ENCODE data around the gene CMIP. TPM values are rescaled to one million over a fixed set of nuclear protein-coding genes. Genes with fewer than 3 reads are reported as not detected.

CMIP gene
- total RNA-seq, 1 experiment from 2014 or later, result 48.2 TPM

- no peaks in the 10 kb centered on the region for H3K27me3 Mint-ChIP-seq (ENCODE audit: low read depth)
- Histone ChIP-seq H3K23me2 (ENCODE audit: insufficient read length, low read depth, low read length, poor library complexity, severe bottlenecking) (no peaks in the 10 kb centered on the region), H2BK20ac (ENCODE audit: low read depth, low read length, poor library complexity, severe bottlenecking) (no peak overlapping the region), H3K79me2 (ENCODE audit: insufficient read depth, low read length) (peaks cover 4% of the 10 kb centered on the region; the same call in 1 of the 2 replicates), H3K4me2 (ENCODE audit: insufficient read depth, insufficient read length, low read length) (no peak overlapping the region), H3K56ac (ENCODE audit: insufficient read length, low read depth, low read length) (no peak overlapping the region), H3K14ac (ENCODE audit: insufficient read depth, low read length) (no peak overlapping the region; the same call in 1 of the 2 replicates), H3K27me3 (ENCODE audit: insufficient read depth, low read length) (no peaks in the 10 kb centered on the region), H3K4me1 (ENCODE audit: insufficient read depth, low read length) (no peaks in the 10 kb centered on the region), H3K27ac (ENCODE audit: insufficient read length, low read depth, low read length) (no peak overlapping the region), H4K91ac (ENCODE audit: insufficient read length, low read depth, low read length) (no peak overlapping the region), H4K20me1 (ENCODE audit: control insufficient read depth, insufficient read depth, insufficient read length) (peaks cover 2% of the 10 kb centered on the region), H2AK5ac (ENCODE audit: insufficient read length, low read length) (no peak overlapping the region), H4K5ac (ENCODE audit: insufficient read length, low read depth, low read length) (no peak overlapping the region), H2BK5ac (ENCODE audit: insufficient read length, low read length) (no peak overlapping the region), H2AFZ (ENCODE audit: low read length) (no peak overlapping the region), H3K4ac (ENCODE audit: low read depth, low read length) (no peak overlapping the region), H2BK120ac (ENCODE audit: low read depth, low read length, poor library complexity, severe bottlenecking) (no peak overlapping the region), H3K9ac (ENCODE audit: extremely low read depth, insufficient read length, low read length) (no peak overlapping the region), H3T11ph (ENCODE audit: low read length) (no peak overlapping the region), H2BK12ac (ENCODE audit: insufficient read length, low read depth, low read length) (no peak overlapping the region), H3K9me3 (ENCODE audit: control insufficient read depth, low read depth, low read length) (no peaks in the 10 kb centered on the region), H3K18ac (ENCODE audit: insufficient read length, low read depth, low read length) (no peak overlapping the region), H4K8ac (replicated peaks; ENCODE audit: insufficient read length, low read depth, low read length) (no peak overlapping the region), H3K23ac (ENCODE audit: insufficient read length, low read depth, low read length) (no peak overlapping the region), H3K79me1 (ENCODE audit: insufficient read depth, low read depth, low read length, poor library complexity, severe bottlenecking) (peaks cover 3% of the 10 kb centered on the region), H2BK15ac (ENCODE audit: low read depth, low read length) (no peak overlapping the region)
- DNase-seq, result no peak
- H3K36me3 Mint-ChIP-seq (ENCODE audit: insufficient read depth in 1 of 3, low read depth in 3 of 3), result no peaks in the 10 kb centered on the region
- H3K27ac Mint-ChIP-seq, result peak overlapping the region in 1 of 3 experiments; percentile 53; a peak in 2 of 7 replicates
- H3K9me3 Mint-ChIP-seq, result no peaks in the 10 kb centered on the region
- TF ChIP-seq CTCF (conservative IDR thresholded peaks at IDR 0.05), result no peak
- no peak overlapping the region; a peak in 1 of 5 replicates for H3K4me3 Mint-ChIP-seq
- peaks cover 30 to 33% of the 10 kb centered on the region in 2 experiments for H3K4me1 Mint-ChIP-seq
- WGBS (ENCODE audit: extremely low coverage, insufficient read length, low lambda C conversion rate), result no CpG with 5 or more reads among the region's 20 CpGs
These were observed 128.0 kb downstream of the CMIP start for GRCh38 chr16:81572386-81573144.

All from H9 (cell line).